ENCODE data around the gene CTDSP2.
"Not testable (repeated sequence)": the region's sequence is repeated elsewhere in the genome, so short reads cannot be mapped to it uniquely, and the experiment has no call there.

The CTDSP2 gene

GRCh38 chr12:57817990-57818331, 28.6 kb downstream of the CTDSP2 start:
- Histone ChIP-seq H3K36me3 (ENCODE audit: control insufficient read depth in 1 of 2, insufficient read depth in 2 of 2, low read length in 2 of 2) (peaks cover 14 to 36% of the 10 kb centered on the region in 2 donors), H3K4me1 (ENCODE audit: control insufficient read depth in 1 of 2, insufficient read depth in 2 of 2, low read length in 2 of 2) (peaks cover 20 to 44% of the 10 kb centered on the region in 2 donors)
- H3K27me3 ChIP-seq (ENCODE audit: low read depth, low read length); H3K4me3 ChIP-seq (ENCODE audit: low read depth in 1 of 2, low read length in 2 of 2); H3K27ac ChIP-seq (ENCODE audit: low read length); H3K9me3 ChIP-seq (ENCODE audit: control insufficient read depth in 1 of 2, low read length in 2 of 2): not testable (repeated sequence)

GRCh38 chr12:57817261-57817989, 29.1 kb downstream of the CTDSP2 start:
- Histone ChIP-seq H3K27ac (ENCODE audit: low read length) (peak overlapping the region; percentile 14), H3K4me1 (ENCODE audit: control insufficient read depth in 1 of 2, insufficient read depth in 2 of 2, low read length in 2 of 2) (peaks cover 20 to 43% of the 10 kb centered on the region in 2 donors)

GRCh38 chr12:57816855-57817151, 29.7 kb downstream of the CTDSP2 start:
- H3K27ac ChIP-seq (ENCODE audit: low read length) = peak overlapping the region; percentile 14
- H3K9me3 ChIP-seq (ENCODE audit: control insufficient read depth in 1 of 2, low read length in 2 of 2) = no peaks in the 10 kb centered on the region
- H3K4me3 ChIP-seq (ENCODE audit: low read depth in 1 of 2, low read length in 2 of 2) = no peak overlapping the region
- H3K36me3 ChIP-seq (ENCODE audit: control insufficient read depth in 1 of 2, insufficient read depth in 2 of 2, low read length in 2 of 2) = peaks cover 9 to 28% of the 10 kb centered on the region in 2 donors
- no peaks in the 10 kb centered on the region for H3K27me3 ChIP-seq (ENCODE audit: low read depth, low read length)
- peaks cover 20 to 37% of the 10 kb centered on the region in 2 donors for H3K4me1 ChIP-seq (ENCODE audit: control insufficient read depth in 1 of 2, insufficient read depth in 2 of 2, low read length in 2 of 2)

More at GRCh38 chr12:57817261-57817989, 29.1 kb downstream of the CTDSP2 start:
- Histone ChIP-seq H3K4me3 (ENCODE audit: low read depth in 1 of 2, low read length in 2 of 2) (no peak overlapping the region), H3K27me3 (ENCODE audit: low read depth, low read length) (no peaks in the 10 kb centered on the region), H3K36me3 (ENCODE audit: control insufficient read depth in 1 of 2, insufficient read depth in 2 of 2, low read length in 2 of 2) (peaks cover 9 to 35% of the 10 kb centered on the region in 2 donors), H3K9me3 (ENCODE audit: control insufficient read depth in 1 of 2, low read length in 2 of 2) (no peaks in the 10 kb centered on the region)

GRCh38 chr12:57816001-57816854, 30.3 kb downstream of the CTDSP2 start:
- Histone ChIP-seq H3K36me3 (ENCODE audit: control insufficient read depth in 1 of 2, insufficient read depth in 2 of 2, low read length in 2 of 2) (peaks cover 8 to 26% of the 10 kb centered on the region in 2 donors), H3K4me1 (ENCODE audit: control insufficient read depth in 1 of 2, insufficient read depth in 2 of 2, low read length in 2 of 2) (peaks cover 20 to 37% of the 10 kb centered on the region in 2 donors), H3K27ac (ENCODE audit: low read length) (peak overlapping the region; percentile 14), H3K4me3 (ENCODE audit: low read depth in 1 of 2, low read length in 2 of 2) (no peak overlapping the region), H3K9me3 (ENCODE audit: control insufficient read depth in 1 of 2, low read length in 2 of 2) (no peaks in the 10 kb centered on the region), H3K27me3 (ENCODE audit: low read depth, low read length) (no peaks in the 10 kb centered on the region)

- Histone ChIP-seq H3K4me1 (ENCODE audit: control insufficient read depth in 1 of 2, insufficient read depth in 2 of 2, low read length in 2 of 2) (peaks cover 20 to 37% of the 10 kb centered on the region in 2 donors), H3K4me3 (ENCODE audit: low read depth in 1 of 2, low read length in 2 of 2) (no peak overlapping the region), H3K9me3 (ENCODE audit: control insufficient read depth in 1 of 2, low read length in 2 of 2) (no peaks in the 10 kb centered on the region), H3K36me3 (ENCODE audit: control insufficient read depth in 1 of 2, insufficient read depth in 2 of 2, low read length in 2 of 2) (peaks cover 10 to 25% of the 10 kb centered on the region in 2 donors), H3K27ac (ENCODE audit: low read length) (no peak overlapping the region), H3K27me3 (ENCODE audit: low read depth, low read length) (no peaks in the 10 kb centered on the region)
Measured at GRCh38 chr12:57815177-57816000, 31.1 kb downstream of the CTDSP2 start.

- no peaks in the 10 kb centered on the region for H3K9me3 ChIP-seq (ENCODE audit: control insufficient read depth in 1 of 2, low read length in 2 of 2)
- H3K4me1 ChIP-seq (ENCODE audit: control insufficient read depth in 1 of 2, insufficient read depth in 2 of 2, low read length in 2 of 2) = peaks cover 20 to 37% of the 10 kb centered on the region in 2 donors
- H3K27me3 ChIP-seq (ENCODE audit: low read depth, low read length) = no peaks in the 10 kb centered on the region
- H3K36me3 ChIP-seq (ENCODE audit: control insufficient read depth in 1 of 2, insufficient read depth in 2 of 2, low read length in 2 of 2) = peaks cover 19 to 30% of the 10 kb centered on the region in 2 donors
- H3K4me3 ChIP-seq (ENCODE audit: low read depth in 1 of 2, low read length in 2 of 2) = no peak overlapping the region
- no peak overlapping the region for H3K27ac ChIP-seq (ENCODE audit: low read length)
Measured at GRCh38 chr12:57813971-57814772, 32.4 kb downstream of the CTDSP2 start.

GRCh38 chr12:57813111-57813970, 33.2 kb downstream of the CTDSP2 start:
- no peaks in the 10 kb centered on the region for H3K27me3 ChIP-seq (ENCODE audit: low read depth, low read length)
- H3K27ac ChIP-seq (ENCODE audit: low read length) = no peak overlapping the region
- peaks cover 20 to 34% of the 10 kb centered on the region in 2 donors for H3K4me1 ChIP-seq (ENCODE audit: control insufficient read depth in 1 of 2, insufficient read depth in 2 of 2, low read length in 2 of 2)
- no peaks in the 10 kb centered on the region for H3K9me3 ChIP-seq (ENCODE audit: control insufficient read depth in 1 of 2, low read length in 2 of 2)
- H3K4me3 ChIP-seq (ENCODE audit: low read depth in 1 of 2, low read length in 2 of 2) = no peak overlapping the region
- peaks cover 19 to 36% of the 10 kb centered on the region in 2 donors for H3K36me3 ChIP-seq (ENCODE audit: control insufficient read depth in 1 of 2, insufficient read depth in 2 of 2, low read length in 2 of 2)

GRCh38 chr12:57811028-57811755, 35.3 kb downstream of the CTDSP2 start:
- H3K4me3 ChIP-seq (ENCODE audit: low read depth in 1 of 2, low read length in 2 of 2) = no peak overlapping the region
- no peaks in the 10 kb centered on the region for H3K9me3 ChIP-seq (ENCODE audit: control insufficient read depth in 1 of 2, low read length in 2 of 2)
- peaks cover 5 to 16% of the 10 kb centered on the region in 2 donors for H3K4me1 ChIP-seq (ENCODE audit: control insufficient read depth in 1 of 2, insufficient read depth in 2 of 2, low read length in 2 of 2)
- peaks cover 28 to 55% of the 10 kb centered on the region in 2 donors for H3K36me3 ChIP-seq (ENCODE audit: control insufficient read depth in 1 of 2, insufficient read depth in 2 of 2, low read length in 2 of 2)
- H3K27ac ChIP-seq (ENCODE audit: low read length) = no peak overlapping the region
- H3K27me3 ChIP-seq (ENCODE audit: low read depth, low read length) = no peaks in the 10 kb centered on the region

- Histone ChIP-seq H3K9me3 (ENCODE audit: control insufficient read depth in 1 of 2, low read length in 2 of 2) (no peaks in the 10 kb centered on the region), H3K4me1 (ENCODE audit: control insufficient read depth in 1 of 2, insufficient read depth in 2 of 2, low read length in 2 of 2) (peaks cover 0 to 9% of the 10 kb centered on the region in 2 donors), H3K27ac (ENCODE audit: low read length) (no peak overlapping the region), H3K4me3 (ENCODE audit: low read depth in 1 of 2, low read length in 2 of 2) (no peak overlapping the region), H3K27me3 (ENCODE audit: low read depth, low read length) (no peaks in the 10 kb centered on the region), H3K36me3 (ENCODE audit: control insufficient read depth in 1 of 2, insufficient read depth in 2 of 2, low read length in 2 of 2) (peaks cover 28 to 57% of the 10 kb centered on the region in 2 donors)
Measured at GRCh38 chr12:57810450-57810849, 36.1 kb downstream of the CTDSP2 start.

Data from muscle layer of duodenum (tissue), 2 donors.